Measurements from ENCODE around the gene PPP1R3E. TPM values are rescaled to one million over a fixed set of nuclear protein-coding genes. Genes with fewer than 3 reads are reported as not detected.
A peak's percentile ranks its signal among the peaks of the same experiment; 100 is the strongest.

PPP1R3E gene, protein sequence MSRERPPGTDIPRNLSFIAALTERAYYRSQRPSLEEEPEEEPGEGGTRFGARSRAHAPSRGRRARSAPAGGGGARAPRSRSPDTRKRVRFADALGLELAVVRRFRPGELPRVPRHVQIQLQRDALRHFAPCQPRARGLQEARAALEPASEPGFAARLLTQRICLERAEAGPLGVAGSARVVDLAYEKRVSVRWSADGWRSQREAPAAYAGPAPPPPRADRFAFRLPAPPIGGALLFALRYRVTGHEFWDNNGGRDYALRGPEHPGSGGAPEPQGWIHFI
- 13.6 and 15.0 TPM in 2 replicates for total RNA-seq
- long read RNA-seq = 0 reads

DNA sequence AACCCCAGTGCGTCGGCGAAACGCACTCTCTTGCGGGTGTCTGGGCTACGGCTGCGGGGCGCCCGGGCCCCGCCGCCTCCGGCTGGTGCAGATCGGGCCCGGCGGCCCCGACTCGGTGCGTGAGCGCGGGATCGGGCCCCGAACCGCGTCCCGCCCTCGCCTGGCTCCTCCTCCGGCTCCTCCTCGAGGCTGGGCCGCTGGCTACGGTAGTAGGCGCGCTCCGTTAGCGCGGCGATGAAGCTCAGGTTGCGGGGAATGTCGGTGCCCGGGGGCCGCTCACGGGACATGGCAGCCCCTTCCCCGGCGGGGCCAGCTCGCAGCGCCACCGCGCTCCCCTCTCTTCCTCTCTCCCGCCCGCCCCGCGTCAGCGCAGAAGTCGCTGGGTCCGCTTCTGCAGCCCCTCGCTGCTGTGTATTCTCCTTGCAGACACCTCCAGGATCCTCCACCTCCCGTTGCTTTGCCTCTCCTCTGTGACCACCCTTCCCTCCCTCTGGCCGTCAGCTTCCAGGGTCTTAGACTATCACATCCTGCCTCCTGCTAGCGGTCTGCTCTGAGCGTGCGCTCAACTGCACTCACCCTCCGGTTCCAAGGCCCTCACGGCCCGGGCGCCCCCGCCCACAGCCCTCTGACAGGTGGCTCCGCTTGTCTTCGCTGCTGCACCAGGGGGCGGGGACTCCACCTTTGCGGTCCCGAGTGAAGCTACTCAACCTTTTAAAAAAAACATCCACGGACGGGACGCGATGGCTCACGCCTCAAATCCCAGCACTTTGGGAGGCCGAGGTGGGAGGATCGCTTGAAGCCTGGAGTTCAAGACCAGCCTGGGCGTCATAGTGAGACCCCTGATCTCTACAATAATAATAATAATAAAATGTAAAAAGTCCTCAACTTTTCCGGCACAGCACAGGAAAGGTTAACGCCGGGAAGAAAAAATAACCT lies at the start of gene PPP1R3E:
PPP1R3E (minus strand) TSS at position 570 of the 936 bp plus-strand sequence; CDS start at position 287, 283 bp downstream.
- TF ChIP-seq, protein P1, sequence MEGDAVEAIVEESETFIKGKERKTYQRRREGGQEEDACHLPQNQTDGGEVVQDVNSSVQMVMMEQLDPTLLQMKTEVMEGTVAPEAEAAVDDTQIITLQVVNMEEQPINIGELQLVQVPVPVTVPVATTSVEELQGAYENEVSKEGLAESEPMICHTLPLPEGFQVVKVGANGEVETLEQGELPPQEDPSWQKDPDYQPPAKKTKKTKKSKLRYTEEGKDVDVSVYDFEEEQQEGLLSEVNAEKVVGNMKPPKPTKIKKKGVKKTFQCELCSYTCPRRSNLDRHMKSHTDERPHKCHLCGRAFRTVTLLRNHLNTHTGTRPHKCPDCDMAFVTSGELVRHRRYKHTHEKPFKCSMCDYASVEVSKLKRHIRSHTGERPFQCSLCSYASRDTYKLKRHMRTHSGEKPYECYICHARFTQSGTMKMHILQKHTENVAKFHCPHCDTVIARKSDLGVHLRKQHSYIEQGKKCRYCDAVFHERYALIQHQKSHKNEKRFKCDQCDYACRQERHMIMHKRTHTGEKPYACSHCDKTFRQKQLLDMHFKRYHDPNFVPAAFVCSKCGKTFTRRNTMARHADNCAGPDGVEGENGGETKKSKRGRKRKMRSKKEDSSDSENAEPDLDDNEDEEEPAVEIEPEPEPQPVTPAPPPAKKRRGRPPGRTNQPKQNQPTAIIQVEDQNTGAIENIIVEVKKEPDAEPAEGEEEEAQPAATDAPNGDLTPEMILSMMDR (conservative IDR thresholded peaks at IDR 0.05) = no peak
- peak within 1 kb of the TSS; percentile 97 for H3K27ac Mint-ChIP-seq (ENCODE audit: unreplicated experiment)
- peaks cover 47% of the 10 kb centered on the region for H3K4me1 Mint-ChIP-seq
- H3K36me3 Mint-ChIP-seq (ENCODE audit: low read depth) = no peaks in the 10 kb centered on the region
- DNase-seq (ENCODE audit: low read depth, low spot score) = peak; percentile 49
- H3K27me3 Mint-ChIP-seq (ENCODE audit: low read depth) = no peaks in the 10 kb centered on the region
- H3K4me3 Mint-ChIP-seq = peak within 1 kb of the TSS; percentile 94
- H3K9me3 Mint-ChIP-seq = no peaks in the 10 kb centered on the region

DNA sequence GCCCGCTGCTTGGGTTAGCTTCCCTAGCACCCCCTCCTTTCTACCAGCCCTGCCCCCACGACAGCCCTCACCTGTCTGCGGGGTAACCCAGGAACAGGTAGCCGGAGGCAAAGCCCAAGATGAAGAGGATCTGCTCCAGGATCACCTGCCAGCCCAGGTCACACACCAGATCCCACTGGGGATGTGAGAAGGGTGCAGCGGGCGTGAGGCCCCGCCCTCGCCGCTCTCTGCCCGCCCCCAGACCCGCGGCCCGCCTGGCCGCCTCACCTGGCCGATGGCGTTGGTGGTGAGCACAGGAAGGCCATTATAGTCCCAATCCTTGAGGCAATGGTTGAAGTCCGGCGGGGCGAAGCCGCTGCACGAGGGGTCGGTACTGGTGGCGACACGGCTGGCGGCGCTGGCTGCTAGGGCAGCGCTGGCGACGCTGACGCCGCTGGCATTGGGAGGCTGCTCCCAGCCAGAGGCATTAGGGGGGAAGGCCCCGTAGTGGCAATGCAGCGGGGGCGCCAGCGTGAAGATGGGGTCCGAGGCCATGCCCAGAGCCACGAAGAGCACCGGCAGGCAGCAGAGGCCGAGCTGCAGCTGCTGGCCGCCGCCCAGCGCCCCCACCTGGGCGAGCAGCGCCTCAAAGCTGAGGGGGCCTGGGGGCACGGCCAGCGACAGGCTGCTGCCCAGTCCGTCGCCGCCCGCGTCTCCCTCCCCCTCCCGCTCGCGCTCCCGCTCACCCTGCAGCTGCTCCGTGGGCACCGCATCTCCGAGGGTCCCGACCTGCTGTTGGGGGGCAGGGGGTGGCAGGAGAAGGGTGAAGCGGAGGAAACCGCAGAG lies 49.2 kb upstream of the PPP1R3E start:
- TF ChIP-seq, protein P1 (conservative IDR thresholded peaks at IDR 0.05) = peak; percentile 28
- H3K27ac Mint-ChIP-seq (ENCODE audit: unreplicated experiment) = no peak overlapping the region
- peak overlapping the region; percentile 84 for H3K4me3 Mint-ChIP-seq
- DNase-seq (ENCODE audit: low read depth, low spot score) = peak; percentile 36
- H3K9me3 Mint-ChIP-seq = peaks cover 10% of the 10 kb centered on the region
- H3K4me1 Mint-ChIP-seq = peaks cover 32% of the 10 kb centered on the region
- H3K36me3 Mint-ChIP-seq (ENCODE audit: low read depth) = peaks cover 15% of the 10 kb centered on the region
- H3K27me3 Mint-ChIP-seq (ENCODE audit: low read depth) = peaks cover 32% of the 10 kb centered on the region

DNA sequence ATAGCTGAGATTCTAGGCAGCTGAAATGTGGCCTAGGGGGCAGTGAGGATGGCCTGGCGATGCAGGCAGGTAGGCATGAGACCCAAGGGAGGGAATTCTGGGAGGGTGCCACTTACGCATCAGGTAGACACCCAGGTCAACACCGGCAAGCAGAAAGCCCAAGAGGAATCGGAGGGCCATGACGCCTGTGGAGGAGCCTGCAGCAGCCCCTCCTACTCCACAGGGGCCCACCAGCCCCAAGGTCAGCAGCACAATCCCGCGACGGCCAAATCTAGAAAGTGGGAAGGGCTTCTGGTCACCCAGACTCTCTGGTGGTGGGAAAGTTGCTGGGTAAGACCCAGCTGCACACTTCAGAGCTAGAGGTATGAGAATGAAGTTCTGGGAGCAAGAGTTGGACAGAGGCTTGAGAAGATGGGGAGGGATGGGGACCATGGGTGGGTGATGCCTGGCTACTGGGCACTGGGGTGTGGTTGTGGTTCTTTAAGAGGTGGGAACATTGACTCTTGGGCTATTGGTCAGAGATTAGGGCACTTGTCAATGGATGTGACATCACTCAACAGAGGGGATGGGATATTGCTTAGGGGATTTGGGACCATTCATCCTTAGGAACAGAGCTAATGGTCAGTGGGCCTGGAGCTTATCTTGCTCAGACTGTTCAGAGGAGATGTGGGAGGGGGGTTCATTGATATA lies 46.6 kb upstream of the PPP1R3E start:
- H3K9me3 Mint-ChIP-seq = peaks cover 10% of the 10 kb centered on the region
- peaks cover 29% of the 10 kb centered on the region for H3K4me1 Mint-ChIP-seq
- H3K36me3 Mint-ChIP-seq (ENCODE audit: low read depth) = peaks cover 11% of the 10 kb centered on the region
- TF ChIP-seq, protein P1 (conservative IDR thresholded peaks at IDR 0.05) = no peak
- DNase-seq (ENCODE audit: low read depth, low spot score) = no peak
- peaks cover 30% of the 10 kb centered on the region for H3K27me3 Mint-ChIP-seq (ENCODE audit: low read depth)
- H3K4me3 Mint-ChIP-seq = peak overlapping the region; percentile 83
- no peak overlapping the region for H3K27ac Mint-ChIP-seq (ENCODE audit: unreplicated experiment)

DNA sequence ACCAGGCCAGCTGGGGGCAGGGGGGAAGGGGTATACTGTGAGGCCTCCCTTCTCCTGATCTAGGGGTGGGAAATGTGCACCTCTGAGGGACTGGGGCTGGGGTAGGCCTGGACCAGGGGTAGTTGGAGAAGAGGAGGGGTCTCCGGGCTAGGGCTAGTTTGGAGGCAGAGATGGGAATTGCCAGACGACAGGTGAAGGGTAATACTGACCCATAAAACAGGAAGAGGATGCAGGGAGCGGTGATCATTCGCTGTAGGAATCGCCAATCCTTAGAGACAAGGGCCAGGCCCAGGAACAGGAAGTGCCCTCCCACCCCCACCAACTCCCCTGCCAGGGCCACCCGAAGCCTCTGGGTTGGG lies 45.6 kb upstream of the PPP1R3E start:
- Mint-ChIP-seq H3K36me3 (ENCODE audit: low read depth) (peaks cover 11% of the 10 kb centered on the region), H3K27ac (ENCODE audit: unreplicated experiment) (no peak overlapping the region), H3K9me3 (peaks cover 10% of the 10 kb centered on the region), H3K4me1 (peaks cover 19% of the 10 kb centered on the region), H3K27me3 (ENCODE audit: low read depth) (peaks cover 20% of the 10 kb centered on the region), H3K4me3 (no peak overlapping the region)
- TF ChIP-seq, protein P1 (conservative IDR thresholded peaks at IDR 0.05) = no peak
- no peak for DNase-seq (ENCODE audit: low read depth, low spot score)

Measured in neural crest cell (in vitro differentiated cells).